ENCODE measurements around the gene FGF21.
A peak's percentile ranks its signal among the peaks of the same experiment; 100 is the strongest.
"Not testable (repeated sequence)": the region's sequence is repeated elsewhere in the genome, so short reads cannot be mapped to it uniquely, and the experiment has no call there.

The FGF21 gene

DNA sequence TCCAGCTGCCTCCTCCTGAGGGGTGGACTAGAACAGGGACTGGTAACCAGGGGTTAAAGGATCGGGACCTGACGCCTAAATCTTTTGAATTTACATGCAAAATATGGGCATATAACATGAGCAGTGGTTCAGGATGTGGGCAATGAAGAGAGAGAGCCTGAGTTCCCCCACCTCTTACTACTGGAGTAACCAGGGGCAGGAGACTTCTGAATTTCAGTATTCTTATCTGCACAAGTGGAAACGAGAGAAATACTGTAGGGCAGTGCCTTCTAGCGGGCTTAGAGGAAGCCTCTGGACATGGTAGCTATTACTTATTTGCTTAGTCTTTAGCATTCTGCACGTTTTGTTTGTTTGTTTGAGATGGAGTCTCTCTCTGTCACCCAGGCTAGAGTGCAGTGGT lies 29.2 kb downstream of the FGF21 start:
- H3K4me2 ChIP-seq (ENCODE audit: low read length) = no peak overlapping the region
- no peaks in the 10 kb centered on the region for H3K36me3 ChIP-seq (ENCODE audit: insufficient read depth, low read length)
- peaks cover 9% of the 10 kb centered on the region for H3K4me1 ChIP-seq (ENCODE audit: control insufficient read depth, insufficient read depth, low read length)
- peaks cover 10% of the 10 kb centered on the region for H3K27me3 ChIP-seq (ENCODE audit: control insufficient read depth, insufficient read depth, low read length)
- no peaks in the 10 kb centered on the region for H3K9me3 ChIP-seq (replicated peaks; ENCODE audit: low read length)
- no peak overlapping the region for H3K4me3 ChIP-seq (ENCODE audit: low read length)
- no peak overlapping the region for H3K9ac ChIP-seq (ENCODE audit: low read depth, low read length)

GRCh38 chr19:48786422-48786821 lies 31.1 kb downstream of the FGF21 start:
- not testable (repeated sequence) for H3K36me3 ChIP-seq (ENCODE audit: insufficient read depth, low read length); H3K4me3 ChIP-seq (ENCODE audit: low read length); H3K4me2 ChIP-seq (ENCODE audit: low read length); H3K4me1 ChIP-seq (ENCODE audit: control insufficient read depth, insufficient read depth, low read length); H3K9ac ChIP-seq (ENCODE audit: low read depth, low read length); H3K9me3 ChIP-seq (replicated peaks; ENCODE audit: low read length)
- H3K27me3 ChIP-seq (ENCODE audit: control insufficient read depth, insufficient read depth, low read length) = peaks cover 10% of the 10 kb centered on the region

DNA sequence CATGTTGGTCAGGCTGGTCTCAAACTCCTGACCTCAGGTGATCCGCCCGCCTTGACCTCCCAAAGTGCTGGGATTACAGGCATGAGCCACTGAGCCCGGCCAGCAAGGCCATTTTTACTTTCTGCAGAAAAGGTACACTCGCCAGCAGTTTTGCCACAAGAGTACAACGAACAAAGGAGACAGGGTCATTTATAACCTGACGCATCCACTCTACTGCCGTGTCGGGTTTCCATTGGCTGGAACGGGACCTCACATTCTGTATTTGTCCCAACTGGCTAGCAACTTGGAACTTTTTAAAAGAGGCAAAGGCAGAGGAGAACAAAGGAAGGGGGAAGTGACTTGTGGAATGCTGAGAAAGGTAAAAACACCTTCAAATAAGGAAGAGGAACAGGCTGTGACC lies 32.0 kb downstream of the FGF21 start:
- H3K4me1 ChIP-seq (ENCODE audit: control insufficient read depth, insufficient read depth, low read length); H3K4me3 ChIP-seq (ENCODE audit: low read length); H3K9ac ChIP-seq (ENCODE audit: low read depth, low read length); H3K4me2 ChIP-seq (ENCODE audit: low read length); H3K36me3 ChIP-seq (ENCODE audit: insufficient read depth, low read length); H3K9me3 ChIP-seq (replicated peaks; ENCODE audit: low read length): not testable (repeated sequence)
- peaks cover 10% of the 10 kb centered on the region for H3K27me3 ChIP-seq (ENCODE audit: control insufficient read depth, insufficient read depth, low read length)

- H3K4me2 ChIP-seq (ENCODE audit: low read length) = no peak overlapping the region
Measured at GRCh38 chr19:48793271-48793670, 37.9 kb downstream of the FGF21 start.

GRCh38 chr19:48794291-48794690 lies 39.0 kb downstream of the FGF21 start:
- Histone ChIP-seq H3K4me3 (ENCODE audit: low read length) (peak overlapping the region; percentile 72), H3K36me3 (ENCODE audit: insufficient read depth, low read length) (peaks cover 4% of the 10 kb centered on the region), H3K4me1 (ENCODE audit: control insufficient read depth, insufficient read depth, low read length) (peaks cover 12% of the 10 kb centered on the region), H3K4me2 (ENCODE audit: low read length) (peak overlapping the region; percentile 83), H3K9ac (ENCODE audit: low read depth, low read length) (peak overlapping the region; percentile 83), H3K9me3 (replicated peaks; ENCODE audit: low read length) (no peaks in the 10 kb centered on the region), H3K27me3 (ENCODE audit: control insufficient read depth, insufficient read depth, low read length) (no peaks in the 10 kb centered on the region)

More at GRCh38 chr19:48793271-48793670, 37.9 kb downstream of the FGF21 start:
- H3K4me1 ChIP-seq (ENCODE audit: control insufficient read depth, insufficient read depth, low read length) = peaks cover 7% of the 10 kb centered on the region
- H3K9ac ChIP-seq (ENCODE audit: low read depth, low read length) = no peak overlapping the region
- H3K4me3 ChIP-seq (ENCODE audit: low read length) = no peak overlapping the region
- no peaks in the 10 kb centered on the region for H3K9me3 ChIP-seq (replicated peaks; ENCODE audit: low read length)
- H3K27me3 ChIP-seq (ENCODE audit: control insufficient read depth, insufficient read depth, low read length) = no peaks in the 10 kb centered on the region
- no peaks in the 10 kb centered on the region for H3K36me3 ChIP-seq (ENCODE audit: insufficient read depth, low read length)

DNA sequence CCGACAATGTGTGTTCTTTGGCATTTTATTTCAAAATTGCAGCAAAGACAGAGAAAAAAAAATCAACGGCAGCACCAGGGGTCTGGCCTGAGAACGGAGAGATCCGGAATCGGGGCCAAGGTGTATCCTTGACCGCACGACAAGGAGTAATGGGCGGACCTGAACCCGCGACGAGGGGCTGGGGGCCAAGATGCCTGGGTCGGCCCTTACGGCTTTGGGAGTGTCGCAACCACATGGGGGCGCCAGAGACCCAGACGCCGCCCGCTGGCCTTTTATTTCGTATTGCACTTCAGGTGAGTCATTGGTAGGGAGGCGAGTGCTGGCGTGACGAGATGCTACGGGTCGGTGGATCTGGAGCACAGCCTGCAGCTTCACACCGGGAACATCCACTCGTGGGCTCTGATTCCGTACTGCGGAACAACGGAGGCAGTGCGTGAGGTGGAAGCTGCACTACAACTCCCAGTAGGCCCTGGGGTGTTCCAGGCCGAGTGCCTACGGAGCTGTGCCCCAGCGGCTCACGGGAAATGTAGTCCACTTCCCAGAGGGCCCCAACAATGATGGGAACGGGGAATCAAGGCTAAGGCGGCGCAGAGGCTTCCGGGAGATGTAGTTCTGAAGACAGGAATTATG lies 39.8 kb downstream of the FGF21 start:
- Histone ChIP-seq H3K4me3 (ENCODE audit: low read length) (peak overlapping the region; percentile 72), H3K36me3 (ENCODE audit: insufficient read depth, low read length) (peaks cover 4% of the 10 kb centered on the region), H3K4me2 (ENCODE audit: low read length) (peak overlapping the region; percentile 83), H3K9ac (ENCODE audit: low read depth, low read length) (peak overlapping the region; percentile 83), H3K9me3 (replicated peaks; ENCODE audit: low read length) (no peaks in the 10 kb centered on the region), H3K27me3 (ENCODE audit: control insufficient read depth, insufficient read depth, low read length) (no peaks in the 10 kb centered on the region), H3K4me1 (ENCODE audit: control insufficient read depth, insufficient read depth, low read length) (peaks cover 15% of the 10 kb centered on the region)

- Histone ChIP-seq H3K36me3 (ENCODE audit: insufficient read depth, low read length) (peaks cover 4% of the 10 kb centered on the region), H3K27me3 (ENCODE audit: control insufficient read depth, insufficient read depth, low read length) (no peaks in the 10 kb centered on the region), H3K4me2 (ENCODE audit: low read length) (no peak overlapping the region), H3K4me3 (ENCODE audit: low read length) (no peak overlapping the region), H3K9me3 (replicated peaks; ENCODE audit: low read length) (no peaks in the 10 kb centered on the region), H3K9ac (ENCODE audit: low read depth, low read length) (no peak overlapping the region), H3K4me1 (ENCODE audit: control insufficient read depth, insufficient read depth, low read length) (peaks cover 15% of the 10 kb centered on the region)
Measured at GRCh38 chr19:48795685-48796070, 40.4 kb downstream of the FGF21 start.

DNA sequence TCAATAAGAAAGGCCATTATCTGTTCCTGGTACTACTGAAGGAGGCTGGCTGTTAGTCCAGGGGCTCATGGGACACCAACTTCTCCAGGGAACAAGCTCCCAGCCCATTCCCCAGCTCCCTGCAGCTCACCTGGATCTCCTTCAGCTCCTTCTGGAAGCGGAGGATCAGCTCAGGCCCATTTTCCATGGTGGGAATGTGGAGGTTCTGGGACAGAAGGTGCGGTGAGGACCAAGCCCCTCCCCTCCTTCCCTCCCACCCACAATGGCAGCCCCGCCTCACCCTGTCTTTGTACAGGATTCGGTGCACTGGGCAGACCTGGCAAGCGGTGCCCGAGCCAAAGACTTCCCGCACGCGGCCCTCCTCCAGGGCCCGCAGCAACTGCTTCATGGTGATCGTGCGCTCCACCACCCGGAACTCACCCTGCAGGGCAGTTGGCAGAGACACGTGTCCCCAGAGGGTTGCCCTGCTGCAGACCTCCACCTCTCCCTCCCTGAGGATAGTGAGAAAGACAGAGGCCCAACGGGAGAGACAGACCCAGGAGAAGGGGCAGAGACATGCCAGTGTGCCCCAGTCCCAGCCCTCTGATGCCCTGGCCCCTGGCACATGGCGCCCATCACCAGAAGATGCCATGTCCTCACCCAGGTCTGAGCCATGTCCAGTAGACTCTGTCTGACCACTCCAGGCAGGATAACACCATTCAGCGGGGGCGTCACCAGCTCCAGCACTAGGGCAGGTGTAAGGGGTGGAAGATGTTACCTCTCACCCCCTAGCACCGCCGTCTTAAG lies 41.2 kb downstream of the FGF21 start:
- Histone ChIP-seq H3K27me3 (ENCODE audit: control insufficient read depth, insufficient read depth, low read length) (no peaks in the 10 kb centered on the region), H3K9ac (ENCODE audit: low read depth, low read length) (no peak overlapping the region), H3K36me3 (ENCODE audit: insufficient read depth, low read length) (peaks cover 4% of the 10 kb centered on the region), H3K4me2 (ENCODE audit: low read length) (no peak overlapping the region), H3K4me1 (ENCODE audit: control insufficient read depth, insufficient read depth, low read length) (peaks cover 15% of the 10 kb centered on the region), H3K9me3 (replicated peaks; ENCODE audit: low read length) (no peaks in the 10 kb centered on the region), H3K4me3 (ENCODE audit: low read length) (no peak overlapping the region)

DNA sequence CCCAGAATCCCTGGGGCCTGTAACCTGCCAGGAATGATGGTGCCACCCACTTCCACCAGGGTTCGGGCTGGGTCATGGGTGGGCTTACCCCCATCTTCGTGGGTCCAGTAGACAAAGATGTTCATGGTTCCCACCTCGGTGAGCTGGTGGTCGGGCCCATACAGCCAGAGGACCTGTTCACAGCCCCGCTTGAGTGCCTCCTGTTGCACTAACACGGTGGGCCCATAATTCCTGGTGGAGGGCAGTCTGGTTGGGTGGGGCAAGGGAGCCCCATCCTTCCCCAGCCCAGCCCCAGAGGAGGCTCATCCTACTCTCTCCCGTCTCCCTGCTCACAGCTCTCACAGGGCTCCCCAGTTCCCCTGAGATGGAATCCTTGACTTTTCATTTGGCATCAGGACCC lies 41.8 kb downstream of the FGF21 start:
- Histone ChIP-seq H3K9ac (ENCODE audit: low read depth, low read length) (no peak overlapping the region), H3K27me3 (ENCODE audit: control insufficient read depth, insufficient read depth, low read length) (no peaks in the 10 kb centered on the region), H3K4me3 (ENCODE audit: low read length) (no peak overlapping the region), H3K9me3 (replicated peaks; ENCODE audit: low read length) (no peaks in the 10 kb centered on the region), H3K4me2 (ENCODE audit: low read length) (no peak overlapping the region), H3K36me3 (ENCODE audit: insufficient read depth, low read length) (peaks cover 4% of the 10 kb centered on the region), H3K4me1 (ENCODE audit: control insufficient read depth, insufficient read depth, low read length) (peaks cover 15% of the 10 kb centered on the region)

GRCh38 chr19:48798937-48799336 lies 43.6 kb downstream of the FGF21 start:
- no peaks in the 10 kb centered on the region for H3K9me3 ChIP-seq (replicated peaks; ENCODE audit: low read length)
- no peak overlapping the region for H3K4me3 ChIP-seq (ENCODE audit: low read length)
- H3K9ac ChIP-seq (ENCODE audit: low read depth, low read length) = no peak overlapping the region
- H3K27me3 ChIP-seq (ENCODE audit: control insufficient read depth, insufficient read depth, low read length) = no peaks in the 10 kb centered on the region
- peaks cover 15% of the 10 kb centered on the region for H3K4me1 ChIP-seq (ENCODE audit: control insufficient read depth, insufficient read depth, low read length)
- peaks cover 4% of the 10 kb centered on the region for H3K36me3 ChIP-seq (ENCODE audit: insufficient read depth, low read length)
- peak overlapping the region; percentile 45 for H3K4me2 ChIP-seq (ENCODE audit: low read length)

GRCh38 chr19:48799358-48800300 lies 44.3 kb downstream of the FGF21 start:
- no peak overlapping the region for H3K9ac ChIP-seq (ENCODE audit: low read depth, low read length)
- H3K36me3 ChIP-seq (ENCODE audit: insufficient read depth, low read length) = peaks cover 4% of the 10 kb centered on the region
- no peaks in the 10 kb centered on the region for H3K9me3 ChIP-seq (replicated peaks; ENCODE audit: low read length)
- no peaks in the 10 kb centered on the region for H3K27me3 ChIP-seq (ENCODE audit: control insufficient read depth, insufficient read depth, low read length)
- peak overlapping the region; percentile 45 for H3K4me2 ChIP-seq (ENCODE audit: low read length)
- H3K4me1 ChIP-seq (ENCODE audit: control insufficient read depth, insufficient read depth, low read length) = peaks cover 13% of the 10 kb centered on the region
- no peak overlapping the region for H3K4me3 ChIP-seq (ENCODE audit: low read length)
